22Rv1 (cell line): ENCODE results near the gene CDK15.
"Not testable (repeated sequence)": the region's sequence is repeated elsewhere in the genome, so short reads cannot be mapped to it uniquely, and the experiment has no call there.

ENCODE experiments used
- H3K27ac ChIP-seq: fragments of 450-650 bp; 2 replicates; pipeline ENCODE4 v1.5.1; 2017
- ZFX ChIP-seq: fragments of 450-650 bp; IDR thresholded peaks from 2 replicates; pipeline ENCODE4 v1.6.1; 2017; ENCODE audit warnings: antibody characterized with exemption, borderline replicate concordance
- TF ChIP-seq, protein P1 (sequence below): fragments of 450-650 bp; IDR thresholded peaks from 2 replicates; pipeline ENCODE4 v1.5.1; 2017; ENCODE audit warnings: mild to moderate bottlenecking

The CDK15 gene

DNA sequence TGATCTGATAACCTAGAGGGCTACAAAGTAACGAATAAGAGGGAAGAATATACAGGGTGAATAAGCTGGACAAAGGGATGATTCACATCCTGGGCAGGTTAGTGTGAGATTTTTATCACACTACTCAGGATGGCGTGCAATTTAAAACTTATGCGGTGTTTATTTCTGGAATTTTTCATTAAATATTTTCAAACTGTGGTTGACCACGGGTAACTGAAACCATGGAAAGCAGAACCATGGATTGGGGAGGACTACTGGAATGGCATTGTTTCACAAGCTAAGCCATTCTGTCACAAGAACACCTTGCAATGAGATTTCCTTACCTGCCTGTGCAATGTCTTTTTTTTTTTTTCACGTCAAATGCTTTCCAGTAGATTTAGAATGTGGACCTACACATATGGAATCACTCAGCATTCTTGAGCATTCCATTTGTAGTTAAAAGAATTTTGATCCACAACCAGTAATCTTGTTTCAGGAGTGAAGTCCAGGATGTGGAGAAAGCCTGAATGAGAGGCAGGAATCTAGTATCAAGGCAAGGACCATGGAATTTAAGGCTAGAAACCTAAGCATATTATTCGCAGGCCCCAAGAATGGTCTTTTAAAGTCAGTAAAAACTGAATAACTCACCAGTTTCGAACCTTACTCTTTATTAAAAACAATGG is 8.0 kb upstream of the CDK15 start:
- no peak overlapping the region for H3K27ac ChIP-seq

DNA sequence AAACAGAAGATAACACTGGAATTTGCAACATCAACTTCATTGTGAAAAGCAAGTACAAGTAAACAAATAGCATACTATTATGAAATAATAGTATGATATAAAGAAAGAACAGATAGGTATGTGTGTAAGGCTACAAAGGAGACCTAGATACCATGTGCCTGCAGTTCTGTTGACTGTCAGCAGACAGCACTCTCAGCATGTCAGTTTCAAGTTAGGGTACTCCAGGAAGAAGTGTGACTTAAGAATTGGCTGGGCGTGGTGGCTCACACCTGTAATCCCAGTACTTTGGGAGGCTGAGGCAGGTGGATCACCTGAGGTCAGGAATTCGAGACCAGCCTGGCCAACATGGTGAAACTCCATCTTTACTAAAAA is 7.4 kb upstream of the CDK15 start:
- not testable (repeated sequence) for H3K27ac ChIP-seq

More for the DNA sequence above, 8.0 kb upstream of the CDK15 start:
- TF ChIP-seq, protein P1, sequence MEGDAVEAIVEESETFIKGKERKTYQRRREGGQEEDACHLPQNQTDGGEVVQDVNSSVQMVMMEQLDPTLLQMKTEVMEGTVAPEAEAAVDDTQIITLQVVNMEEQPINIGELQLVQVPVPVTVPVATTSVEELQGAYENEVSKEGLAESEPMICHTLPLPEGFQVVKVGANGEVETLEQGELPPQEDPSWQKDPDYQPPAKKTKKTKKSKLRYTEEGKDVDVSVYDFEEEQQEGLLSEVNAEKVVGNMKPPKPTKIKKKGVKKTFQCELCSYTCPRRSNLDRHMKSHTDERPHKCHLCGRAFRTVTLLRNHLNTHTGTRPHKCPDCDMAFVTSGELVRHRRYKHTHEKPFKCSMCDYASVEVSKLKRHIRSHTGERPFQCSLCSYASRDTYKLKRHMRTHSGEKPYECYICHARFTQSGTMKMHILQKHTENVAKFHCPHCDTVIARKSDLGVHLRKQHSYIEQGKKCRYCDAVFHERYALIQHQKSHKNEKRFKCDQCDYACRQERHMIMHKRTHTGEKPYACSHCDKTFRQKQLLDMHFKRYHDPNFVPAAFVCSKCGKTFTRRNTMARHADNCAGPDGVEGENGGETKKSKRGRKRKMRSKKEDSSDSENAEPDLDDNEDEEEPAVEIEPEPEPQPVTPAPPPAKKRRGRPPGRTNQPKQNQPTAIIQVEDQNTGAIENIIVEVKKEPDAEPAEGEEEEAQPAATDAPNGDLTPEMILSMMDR, result no peak
- TF ChIP-seq ZFX, result no peak

DNA sequence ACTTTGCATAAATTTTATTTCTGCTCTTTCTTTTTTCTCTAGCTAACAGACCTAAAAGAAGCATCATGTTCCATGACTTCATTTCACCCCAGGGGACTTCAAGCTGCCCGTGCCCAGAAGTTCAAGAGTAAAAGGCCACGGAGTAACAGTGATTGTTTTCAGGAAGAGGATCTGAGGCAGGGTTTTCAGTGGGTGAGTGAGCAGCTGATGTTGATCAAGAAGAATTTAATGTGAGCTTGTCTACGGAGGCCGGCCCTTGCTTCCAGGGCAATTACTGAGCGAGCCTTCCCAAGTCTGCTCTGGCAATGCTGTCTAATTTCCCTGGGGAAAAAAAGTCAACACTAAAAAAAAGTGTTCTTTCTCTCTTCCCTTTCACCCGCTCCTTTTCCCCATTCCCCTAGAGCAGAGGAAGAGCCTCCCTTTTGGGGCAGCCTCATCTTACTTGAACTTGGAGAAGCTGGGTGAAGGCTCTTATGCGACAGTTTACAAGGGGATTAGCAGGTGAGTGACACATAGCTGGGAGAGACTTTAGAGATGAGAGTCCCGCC is 1.2 kb downstream of the CDK15 start:
- no peak overlapping the region for H3K27ac ChIP-seq
- TF ChIP-seq ZFX, result no peak
- TF ChIP-seq, protein P1, result no peak

DNA sequence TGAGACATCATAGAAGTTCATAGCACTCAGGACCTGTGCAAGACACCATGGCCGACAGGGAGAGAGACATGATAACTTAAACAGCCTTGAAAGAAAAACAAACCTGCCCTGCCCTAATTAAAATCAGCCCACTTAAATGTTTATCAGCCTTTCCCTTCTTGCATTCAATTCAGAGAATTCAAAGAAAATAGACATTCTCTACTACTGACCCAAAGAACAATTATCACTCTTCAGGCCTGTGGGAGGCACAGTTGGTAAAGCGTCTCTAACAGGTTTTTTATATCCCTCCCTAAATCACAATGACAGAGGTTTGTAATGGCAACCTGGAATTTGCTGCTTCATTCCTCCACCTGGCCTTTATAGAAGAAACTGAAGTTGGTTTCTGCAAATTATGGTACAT is 1.7 kb downstream of the CDK15 start:
- no peak for TF ChIP-seq ZFX
- TF ChIP-seq, protein P1, result no peak
- no peak overlapping the region for H3K27ac ChIP-seq

DNA sequence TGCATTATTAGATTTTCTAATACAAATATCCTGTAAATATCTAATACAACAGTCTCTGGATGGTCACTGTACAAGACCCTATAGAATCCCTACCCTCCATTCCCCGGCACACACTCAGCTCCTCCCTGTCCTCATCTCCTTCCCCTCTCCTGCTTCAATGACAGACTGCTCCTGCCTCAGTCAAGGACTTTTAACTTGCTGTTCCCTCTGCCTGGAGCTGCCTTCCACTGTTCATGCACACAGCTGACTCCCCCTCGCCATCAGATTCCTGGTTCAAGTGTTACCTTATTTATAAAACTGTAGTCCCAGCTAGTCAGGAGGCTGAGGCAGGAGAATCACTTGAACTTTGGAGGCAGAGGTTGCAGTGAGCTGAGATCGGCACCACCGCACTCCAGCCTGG is 3.3 kb downstream of the CDK15 start:
- TF ChIP-seq, protein P1, result no peak
- no peak for TF ChIP-seq ZFX
- H3K27ac ChIP-seq, result no peak overlapping the region

DNA sequence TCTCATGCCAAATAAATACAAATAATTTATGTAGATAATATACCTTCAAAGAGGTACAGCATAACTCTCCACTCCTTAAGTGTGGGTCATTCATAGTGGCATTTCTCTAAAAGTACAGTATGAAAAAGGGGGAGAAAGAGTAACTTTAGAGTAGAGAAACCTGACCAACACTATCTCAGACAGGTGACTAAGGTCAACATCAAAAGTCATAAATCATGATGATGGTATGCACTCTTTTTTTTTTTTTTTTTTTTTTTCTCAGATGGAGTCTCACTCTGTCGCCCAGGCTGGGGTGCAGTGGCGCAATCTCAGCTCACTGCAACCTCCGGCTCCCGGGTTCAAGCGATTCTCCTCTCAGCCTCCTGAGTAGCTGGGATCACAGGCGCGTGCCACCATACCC is 4.3 kb downstream of the CDK15 start:
- not testable (repeated sequence) for H3K27ac ChIP-seq

DNA sequence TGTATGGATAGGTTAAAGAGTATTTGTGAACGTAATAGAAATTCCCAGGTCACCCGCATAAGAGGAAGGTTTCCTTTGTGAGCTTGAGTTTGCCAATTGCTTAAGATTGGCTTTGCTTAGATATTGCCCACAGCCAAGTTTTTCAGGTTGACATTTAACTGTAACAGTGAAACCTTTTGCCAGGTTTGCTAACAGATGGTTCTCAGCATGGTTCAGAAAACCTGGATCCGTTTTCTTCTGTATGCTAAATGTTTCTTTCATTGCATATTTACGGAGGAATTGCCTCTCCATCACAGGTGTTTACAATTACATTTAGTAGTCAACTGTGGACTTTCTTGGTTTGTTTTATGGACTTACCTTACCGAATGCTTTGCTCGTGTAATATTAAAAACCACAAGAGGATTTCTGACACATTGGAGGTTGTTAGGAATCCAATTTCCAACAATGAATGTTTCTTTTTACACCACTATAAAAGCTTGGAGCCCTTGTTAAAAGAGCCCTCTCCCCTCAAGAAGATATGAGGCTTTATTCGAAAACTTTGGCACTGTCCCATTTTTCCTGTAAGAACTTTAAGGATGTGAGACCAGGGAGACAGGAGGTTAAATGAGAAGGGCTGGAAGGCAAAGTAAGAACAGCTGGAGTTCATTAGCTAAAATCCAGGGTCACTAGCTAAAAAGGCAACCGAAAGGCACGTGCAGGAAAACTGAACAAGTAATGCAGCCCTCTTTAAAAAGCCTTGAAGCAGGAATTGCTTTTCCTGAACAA is 7.8 kb downstream of the CDK15 start:
- TF ChIP-seq ZFX, result no peak
- TF ChIP-seq, protein P1, result no peak
- no peak overlapping the region for H3K27ac ChIP-seq
